Osteocyte (in vitro differentiated cells): ENCODE data around the gene ANKRD34A. TPM values are rescaled to one million over a fixed set of nuclear protein-coding genes. Genes with fewer than 3 reads are reported as not detected.

ENCODE experiments used
- DNase-seq: peaks from one replicate; pipeline ENCODE4 v3.0.0; 2021; ENCODE audit warnings: mixed read lengths; ENCODE audit not compliant: unreplicated experiment; ENCODE audit errors: extremely low spot score
- H3K27ac Mint-ChIP-seq: one replicate; pipeline ENCODE4 v1.8.0; 2021; ENCODE audit warnings: mild to moderate bottlenecking, mixed read lengths; ENCODE audit not compliant: unreplicated experiment
- H3K27me3 Mint-ChIP-seq: one replicate; pipeline ENCODE4 v1.8.0; 2021; ENCODE audit warnings: mixed read lengths; ENCODE audit not compliant: unreplicated experiment
- H3K36me3 Mint-ChIP-seq: one replicate; pipeline ENCODE4 v1.8.0; 2021; ENCODE audit warnings: mixed read lengths; ENCODE audit not compliant: unreplicated experiment
- H3K4me1 Mint-ChIP-seq: one replicate; pipeline ENCODE4 v1.8.0; 2021; ENCODE audit warnings: mixed read lengths; ENCODE audit not compliant: unreplicated experiment
- H3K4me3 Mint-ChIP-seq: one replicate; pipeline ENCODE4 v1.8.0; 2021; ENCODE audit warnings: mild to moderate bottlenecking, moderate library complexity, mixed read lengths; ENCODE audit not compliant: unreplicated experiment
- H3K9me3 Mint-ChIP-seq: one replicate; pipeline ENCODE4 v1.8.0; 2021; ENCODE audit warnings: mixed read lengths; ENCODE audit not compliant: unreplicated experiment
- total RNA-seq: library from RNA; stranded (reverse); gene quantifications from 2 replicates; pipeline ENCODE4 v1.2.1, GENCODE V29; 2021
- TF ChIP-seq, protein P1 (sequence below): fragments of 200-600 bp; sonication (generic); IDR thresholded peaks from 2 replicates; pipeline ENCODE4 v1.5.0; 2021; ENCODE audit warnings: antibody characterized with exemption, mild to moderate bottlenecking, moderate library complexity

Gene ANKRD34A
- total RNA-seq, 1 donor from 2014 or later: 1.1 TPM

DNA sequence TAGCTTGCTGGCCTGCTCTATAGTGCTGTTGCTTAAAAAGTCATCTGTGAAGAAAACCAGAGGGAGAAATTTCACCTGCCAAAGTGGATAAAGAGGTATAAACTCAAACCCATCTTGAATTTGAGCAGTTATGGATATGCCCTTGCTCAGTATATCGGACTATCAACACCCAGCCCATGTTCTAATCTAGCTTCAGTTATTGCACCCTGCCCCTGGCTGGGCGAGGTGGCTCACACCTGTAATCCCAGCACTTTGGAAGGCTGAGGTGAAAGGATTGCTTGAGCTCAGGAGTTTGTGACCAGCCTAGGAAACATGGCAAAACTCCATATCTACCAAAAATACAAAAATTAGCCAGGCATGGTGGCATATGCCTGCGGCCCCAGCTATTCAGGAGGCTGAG, 19.8 kb downstream of the ANKRD34A start:
- Mint-ChIP-seq H3K4me1 (peaks cover 6% of the 10 kb centered on the region), H3K36me3 (peaks cover 19% of the 10 kb centered on the region)

DNA sequence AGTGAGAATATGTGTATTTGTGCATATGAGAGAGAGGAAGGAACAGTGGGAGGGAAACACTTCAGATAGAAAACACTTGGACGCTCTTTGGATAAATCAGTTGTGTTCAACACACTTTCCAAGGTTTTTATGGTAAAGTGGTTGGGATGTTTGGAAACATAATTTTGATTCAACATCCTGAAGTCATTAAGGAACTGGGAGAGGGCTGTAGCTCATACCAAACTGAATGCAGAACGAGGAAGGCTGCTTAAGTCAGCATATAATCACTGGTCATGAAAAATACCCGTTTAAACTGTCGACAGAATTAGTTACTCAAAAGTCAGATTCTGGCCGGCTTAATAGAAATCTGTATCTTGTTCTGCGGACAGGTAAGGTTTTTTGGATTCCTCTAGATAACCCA, 21.5 kb downstream of the ANKRD34A start:
- Mint-ChIP-seq H3K4me3 (no peak overlapping the region), H3K4me1 (no peaks in the 10 kb centered on the region), H3K27me3 (no peaks in the 10 kb centered on the region), H3K27ac (no peak overlapping the region), H3K36me3 (peaks cover 18% of the 10 kb centered on the region), H3K9me3 (no peaks in the 10 kb centered on the region)
- no peak for DNase-seq
- TF ChIP-seq, protein P1, sequence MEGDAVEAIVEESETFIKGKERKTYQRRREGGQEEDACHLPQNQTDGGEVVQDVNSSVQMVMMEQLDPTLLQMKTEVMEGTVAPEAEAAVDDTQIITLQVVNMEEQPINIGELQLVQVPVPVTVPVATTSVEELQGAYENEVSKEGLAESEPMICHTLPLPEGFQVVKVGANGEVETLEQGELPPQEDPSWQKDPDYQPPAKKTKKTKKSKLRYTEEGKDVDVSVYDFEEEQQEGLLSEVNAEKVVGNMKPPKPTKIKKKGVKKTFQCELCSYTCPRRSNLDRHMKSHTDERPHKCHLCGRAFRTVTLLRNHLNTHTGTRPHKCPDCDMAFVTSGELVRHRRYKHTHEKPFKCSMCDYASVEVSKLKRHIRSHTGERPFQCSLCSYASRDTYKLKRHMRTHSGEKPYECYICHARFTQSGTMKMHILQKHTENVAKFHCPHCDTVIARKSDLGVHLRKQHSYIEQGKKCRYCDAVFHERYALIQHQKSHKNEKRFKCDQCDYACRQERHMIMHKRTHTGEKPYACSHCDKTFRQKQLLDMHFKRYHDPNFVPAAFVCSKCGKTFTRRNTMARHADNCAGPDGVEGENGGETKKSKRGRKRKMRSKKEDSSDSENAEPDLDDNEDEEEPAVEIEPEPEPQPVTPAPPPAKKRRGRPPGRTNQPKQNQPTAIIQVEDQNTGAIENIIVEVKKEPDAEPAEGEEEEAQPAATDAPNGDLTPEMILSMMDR: no peak

More for the DNA sequence above, 19.8 kb downstream of the ANKRD34A start:
- peak; percentile 44 for DNase-seq
- TF ChIP-seq, protein P1: no peak
- Mint-ChIP-seq H3K9me3 (no peaks in the 10 kb centered on the region), H3K27ac (no peak overlapping the region), H3K27me3 (no peaks in the 10 kb centered on the region), H3K4me3 (no peak overlapping the region)

DNA sequence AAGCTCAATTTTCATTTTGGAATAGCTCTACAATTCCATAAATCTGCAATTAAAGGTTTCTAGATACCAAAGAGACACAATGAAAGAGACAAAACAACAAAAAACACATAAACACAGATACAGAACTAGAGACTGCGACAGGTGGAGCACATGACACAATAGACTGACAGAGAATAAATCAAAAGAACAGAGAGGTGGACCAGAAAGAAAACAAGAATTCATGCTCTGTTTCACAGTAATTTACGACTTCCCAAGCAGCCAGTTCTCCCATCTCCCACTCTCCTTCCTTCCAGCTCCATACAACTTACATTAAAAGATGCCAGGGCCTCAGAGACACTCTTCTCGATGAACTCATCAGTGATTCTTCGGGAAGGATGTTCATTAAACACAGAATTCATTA, 22.0 kb downstream of the ANKRD34A start:
- H3K36me3 Mint-ChIP-seq: peaks cover 18% of the 10 kb centered on the region
- no peak overlapping the region for H3K4me3 Mint-ChIP-seq
- TF ChIP-seq, protein P1: no peak
- H3K27ac Mint-ChIP-seq: no peak overlapping the region
- H3K27me3 Mint-ChIP-seq: no peaks in the 10 kb centered on the region
- H3K4me1 Mint-ChIP-seq: no peaks in the 10 kb centered on the region
- no peaks in the 10 kb centered on the region for H3K9me3 Mint-ChIP-seq
- no peak for DNase-seq

DNA sequence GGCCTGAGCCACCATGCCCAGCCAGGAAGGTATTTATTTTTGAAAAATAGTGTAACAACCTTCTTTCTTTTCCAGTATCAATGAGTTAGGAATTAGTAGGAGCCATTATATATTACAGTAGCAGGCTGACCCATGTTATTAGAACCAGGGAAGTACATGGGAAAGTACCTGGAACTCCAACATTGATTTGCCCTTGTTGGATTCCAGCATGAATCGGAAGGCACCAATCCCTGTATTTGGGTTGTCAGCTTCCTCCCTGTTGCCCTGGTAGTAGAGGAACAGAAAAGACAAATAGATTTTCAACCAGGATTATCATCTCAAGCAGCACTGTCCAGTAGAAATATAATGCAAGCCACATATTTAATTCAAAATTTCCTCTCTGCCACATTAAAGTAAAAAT, 26.9 kb downstream of the ANKRD34A start:
- Mint-ChIP-seq H3K27ac (no peak overlapping the region), H3K4me1 (no peaks in the 10 kb centered on the region), H3K36me3 (peaks cover 20% of the 10 kb centered on the region), H3K27me3 (no peaks in the 10 kb centered on the region), H3K9me3 (no peaks in the 10 kb centered on the region), H3K4me3 (no peak overlapping the region)
- no peak for DNase-seq
- TF ChIP-seq, protein P1: no peak

DNA sequence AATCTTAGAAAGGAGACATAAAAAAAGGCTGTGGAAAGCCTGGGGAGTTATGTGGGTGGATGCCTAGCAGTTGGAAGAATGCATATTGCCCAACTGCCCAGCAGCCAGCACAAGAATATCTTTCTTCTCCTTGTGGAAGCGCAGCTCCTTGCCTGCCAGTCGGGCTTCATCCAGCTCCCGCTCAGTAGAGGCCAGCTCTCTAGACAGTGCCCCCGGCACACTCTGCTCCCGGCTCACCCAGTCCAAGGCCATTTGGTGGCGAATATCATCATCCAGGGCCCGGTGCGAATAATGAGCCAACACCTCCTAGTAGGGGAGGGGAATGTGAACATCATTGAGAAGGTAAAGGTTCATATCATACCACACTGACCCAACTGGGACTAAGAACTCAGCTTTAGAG, 28.1 kb downstream of the ANKRD34A start:
- H3K4me3 Mint-ChIP-seq: no peak overlapping the region
- no peaks in the 10 kb centered on the region for H3K9me3 Mint-ChIP-seq
- no peaks in the 10 kb centered on the region for H3K4me1 Mint-ChIP-seq
- peak; percentile 67 for DNase-seq
- TF ChIP-seq, protein P1: no peak
- H3K27ac Mint-ChIP-seq: no peak overlapping the region
- H3K27me3 Mint-ChIP-seq: no peaks in the 10 kb centered on the region
- H3K36me3 Mint-ChIP-seq: peaks cover 21% of the 10 kb centered on the region
